GM21825 (cell line): Measurements from ENCODE around the gene LTBP2.

Experiments
- ATAC-seq: cut with Tn5 transposase; IDR thresholded peaks from one replicate; pipeline ENCODE4 v1.9.1; 2021; ENCODE audit warnings: mild to moderate bottlenecking, moderate library complexity; ENCODE audit not compliant: unreplicated experiment

Gene LTBP2

DNA sequence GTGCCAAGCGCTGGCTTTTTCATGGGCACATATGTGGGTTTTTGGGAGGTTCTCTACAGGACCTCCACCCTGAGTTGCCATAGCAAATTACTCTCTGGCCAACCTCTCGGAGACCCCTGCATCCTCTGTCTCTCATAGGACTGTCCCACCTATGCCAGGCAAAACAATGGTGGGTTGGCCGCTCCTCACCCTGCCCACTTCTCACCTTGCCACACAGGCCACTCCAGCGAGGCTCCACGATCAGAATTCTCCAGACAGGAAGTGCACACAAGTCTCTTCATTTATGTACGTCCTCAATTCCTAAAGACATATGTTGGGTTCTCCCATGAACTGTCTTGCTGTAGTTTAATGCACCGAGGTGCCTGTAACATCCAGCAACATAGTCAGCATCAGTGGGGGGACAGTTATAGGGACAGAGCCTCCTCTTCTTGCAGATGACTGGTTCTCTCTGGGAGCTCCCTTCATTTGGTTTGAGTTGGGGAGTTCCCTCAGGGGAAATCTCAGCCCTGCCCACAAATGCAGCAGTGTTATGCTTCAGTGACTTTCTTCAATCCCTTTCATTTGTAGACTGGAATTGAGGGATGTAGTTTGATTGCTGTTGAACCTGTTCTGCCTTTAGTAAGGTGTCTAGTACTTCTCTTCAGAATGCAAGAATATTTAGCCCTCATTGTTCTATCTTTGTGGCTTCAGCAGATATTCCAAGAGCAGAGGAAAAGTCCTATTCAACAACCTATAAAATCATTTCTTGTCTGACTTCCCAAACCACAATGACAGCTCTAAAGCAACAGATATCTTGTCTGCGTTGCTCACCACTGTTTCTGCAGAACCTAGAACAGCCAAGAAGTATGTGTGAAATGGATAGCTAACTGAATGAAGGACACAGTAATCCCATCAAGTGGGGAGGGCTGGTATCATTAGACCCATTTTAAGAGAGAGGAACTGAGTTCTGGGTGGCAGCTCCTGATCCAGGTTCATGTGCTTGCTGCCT lies 2.8 kb upstream of the LTBP2 start:
- ATAC-seq, result no peak

DNA sequence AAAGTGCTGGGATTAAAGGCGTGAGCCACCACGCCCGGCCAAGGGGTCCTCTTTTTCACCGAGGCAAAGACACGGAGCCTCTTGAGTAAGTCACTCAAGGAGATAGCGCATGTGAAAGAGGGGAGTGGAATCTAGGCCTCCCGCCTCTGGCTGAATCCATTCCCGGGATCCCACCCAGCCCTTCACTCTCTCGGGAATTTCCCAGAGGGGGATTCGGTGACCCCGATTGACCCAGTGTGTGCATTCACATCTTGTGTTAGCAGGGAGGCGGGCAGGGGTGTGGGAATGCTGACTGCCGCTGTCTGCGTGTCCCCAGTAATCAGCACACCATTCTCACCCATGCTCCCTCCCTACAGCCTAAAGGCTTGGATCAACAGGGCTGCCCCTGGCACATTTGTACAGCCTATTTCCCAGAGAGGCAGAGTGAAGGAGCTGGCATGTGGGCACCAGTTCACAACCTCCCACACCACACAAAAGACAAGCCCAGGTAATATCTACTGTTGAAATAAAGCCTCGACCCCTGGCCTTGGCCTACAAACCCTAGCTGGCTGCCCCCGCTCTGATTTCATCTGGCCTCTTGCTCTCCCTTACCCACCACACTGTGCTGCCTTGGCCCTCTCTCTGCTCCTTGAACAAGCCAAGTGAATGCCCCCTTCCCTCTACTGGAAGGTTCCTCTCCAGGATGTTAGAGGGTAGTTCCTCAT lies 1.3 kb upstream of the LTBP2 start:
- ATAC-seq, result no peak

DNA sequence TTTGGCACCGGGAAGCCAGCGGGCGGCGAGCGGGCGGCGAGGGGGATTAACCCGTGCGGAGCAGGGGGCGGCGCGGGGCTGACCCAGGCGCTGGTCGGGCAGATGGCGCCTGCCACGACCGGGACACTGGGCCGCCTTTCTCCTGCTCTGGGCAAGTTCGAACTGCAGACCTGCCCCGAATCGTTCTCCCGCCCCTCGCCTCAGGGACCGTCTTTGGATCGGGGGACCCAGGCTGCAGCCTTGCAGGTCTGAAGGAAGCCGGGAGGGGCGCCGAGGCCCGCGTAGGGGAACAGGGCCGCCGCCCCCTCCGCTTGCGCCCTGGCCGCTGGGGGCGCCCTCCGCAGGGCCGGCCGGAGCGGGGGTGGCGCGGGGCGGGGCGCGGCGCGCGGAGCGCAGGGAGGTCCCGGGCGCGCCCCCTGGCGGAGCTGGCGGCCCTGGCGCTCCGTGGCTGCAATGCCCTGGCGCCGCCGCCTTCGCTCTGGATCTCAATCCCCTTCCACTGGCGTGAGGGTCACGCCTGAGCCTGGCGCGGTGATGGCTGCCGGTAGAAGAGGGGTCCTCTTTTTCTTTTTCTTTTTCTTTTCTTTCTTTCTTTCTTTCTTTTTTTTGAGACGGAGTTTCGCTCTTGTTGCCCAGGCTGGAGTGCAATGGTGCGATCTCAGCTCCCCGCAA lies 449 bp upstream of the LTBP2 start:
- no peak for ATAC-seq

DNA sequence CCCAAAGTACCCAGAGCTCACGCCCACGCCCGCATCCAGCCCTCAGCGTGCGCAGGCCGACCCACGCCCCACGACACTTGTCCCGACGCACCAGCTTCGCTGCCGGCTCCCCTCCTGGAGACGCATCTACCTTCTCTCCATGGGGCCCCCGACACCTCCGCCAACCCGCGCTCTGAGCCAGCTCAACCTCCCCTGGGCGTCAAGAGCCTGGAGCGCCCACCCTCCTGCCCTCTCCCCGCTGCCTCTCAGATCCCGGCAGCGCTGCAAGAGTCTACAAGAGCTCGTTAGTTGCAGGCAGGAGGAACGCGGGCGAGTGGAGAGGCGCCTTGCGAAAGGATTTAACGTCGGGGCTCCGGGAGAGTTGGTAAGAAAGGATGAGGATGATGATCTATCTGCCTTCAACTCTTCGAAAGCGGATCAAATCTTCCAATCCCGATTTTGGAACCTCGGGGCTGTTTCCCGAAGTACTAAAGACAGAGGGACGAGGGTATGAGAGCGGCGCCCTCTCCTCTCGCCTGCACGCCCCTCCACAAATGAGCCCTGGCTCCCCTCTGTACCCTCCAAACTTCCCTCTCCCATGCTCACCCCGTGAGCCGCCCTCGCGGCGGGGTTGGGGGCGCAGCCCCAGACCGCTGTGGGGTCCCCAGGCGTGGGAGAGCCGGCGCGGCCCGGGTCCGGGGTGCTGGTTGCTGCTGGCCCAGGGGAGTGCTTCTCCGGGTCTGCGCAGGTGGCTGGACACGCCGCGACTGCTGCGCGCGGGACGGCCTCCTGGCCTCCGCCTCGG lies 979 bp downstream of the LTBP2 start:
- ATAC-seq, result no peak

DNA sequence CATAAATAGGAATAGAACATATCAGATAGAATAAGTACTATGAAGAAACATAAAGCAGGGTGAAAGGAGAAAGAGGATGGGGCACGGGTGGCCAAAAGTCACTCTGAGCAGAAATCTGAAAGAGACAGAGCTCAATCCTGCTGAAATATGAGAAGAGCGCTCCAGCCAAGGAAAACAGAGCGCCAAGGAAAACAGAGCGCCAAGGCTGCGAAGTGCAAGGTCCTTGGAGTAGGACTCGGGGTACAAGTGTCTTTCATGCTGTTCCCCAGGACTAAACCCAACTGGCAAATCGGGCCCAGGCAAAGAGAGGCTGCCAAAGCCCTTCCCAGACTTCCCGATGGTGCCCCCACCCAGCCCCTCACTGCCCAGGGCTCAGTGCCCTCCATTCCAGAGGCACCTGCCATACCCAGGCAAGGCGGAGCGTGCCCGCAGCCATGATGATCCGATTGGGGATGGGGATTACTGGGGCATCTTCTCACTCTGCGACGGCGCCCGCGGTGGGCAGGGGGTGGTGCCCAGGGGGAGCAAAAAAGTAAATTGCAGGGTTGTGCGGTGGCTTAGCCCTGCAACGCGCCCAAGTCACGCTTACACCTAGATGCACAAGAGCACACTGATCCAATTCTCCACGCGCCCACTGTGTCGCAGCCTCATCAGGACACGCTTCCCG lies 1.7 kb downstream of the LTBP2 start:
- ATAC-seq, result no peak

DNA sequence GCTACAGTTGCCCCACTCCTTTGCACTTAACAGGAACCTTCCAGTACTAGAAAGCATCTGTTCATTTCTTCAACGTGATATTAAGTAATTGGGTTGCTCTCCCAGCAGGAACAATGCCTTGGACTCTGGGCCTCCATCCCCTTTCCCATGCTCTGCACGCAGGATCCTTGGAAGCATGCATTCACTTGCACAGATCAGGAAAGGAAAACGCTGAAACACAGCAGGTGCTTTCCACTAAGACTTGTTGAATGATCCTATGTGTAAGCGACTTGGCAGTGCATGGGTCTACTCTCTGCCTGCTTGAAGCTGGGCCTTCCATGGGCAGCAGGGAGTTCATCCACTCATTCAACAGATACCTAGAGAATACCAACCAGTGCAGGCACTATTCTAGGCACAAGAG lies 2.3 kb downstream of the LTBP2 start:
- ATAC-seq, result no peak

DNA sequence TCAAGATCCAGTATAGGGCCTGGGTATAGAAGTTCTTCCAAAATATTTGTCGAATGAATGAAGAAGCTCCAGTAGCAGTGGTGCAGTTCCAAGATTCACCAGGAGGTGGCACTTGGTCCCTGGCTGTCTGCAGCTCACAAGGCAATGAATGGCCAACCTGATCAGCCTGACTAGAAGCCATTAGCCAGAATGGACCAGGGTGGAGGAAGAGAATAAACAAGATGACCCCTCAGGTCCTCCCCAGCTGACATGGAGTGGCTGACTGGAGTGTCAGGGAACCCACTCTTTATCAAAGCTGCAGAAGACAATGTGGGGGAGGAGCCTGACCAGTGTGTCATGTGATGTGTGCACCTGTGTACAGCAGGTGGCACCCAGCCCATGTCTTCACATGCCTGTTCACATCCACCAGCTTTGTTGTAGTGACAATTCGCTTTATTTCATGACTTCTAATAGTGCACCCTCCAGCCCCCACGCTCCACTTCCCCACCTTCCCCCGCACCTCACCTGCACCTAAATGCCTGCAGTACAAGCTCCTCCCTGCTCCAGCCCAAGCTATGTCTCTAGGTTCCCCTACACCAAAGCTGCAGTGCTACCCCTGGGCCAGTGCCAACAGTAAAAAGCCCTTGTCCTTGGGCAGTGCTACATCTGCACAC lies 3.0 kb downstream of the LTBP2 start:
- no peak for ATAC-seq

DNA sequence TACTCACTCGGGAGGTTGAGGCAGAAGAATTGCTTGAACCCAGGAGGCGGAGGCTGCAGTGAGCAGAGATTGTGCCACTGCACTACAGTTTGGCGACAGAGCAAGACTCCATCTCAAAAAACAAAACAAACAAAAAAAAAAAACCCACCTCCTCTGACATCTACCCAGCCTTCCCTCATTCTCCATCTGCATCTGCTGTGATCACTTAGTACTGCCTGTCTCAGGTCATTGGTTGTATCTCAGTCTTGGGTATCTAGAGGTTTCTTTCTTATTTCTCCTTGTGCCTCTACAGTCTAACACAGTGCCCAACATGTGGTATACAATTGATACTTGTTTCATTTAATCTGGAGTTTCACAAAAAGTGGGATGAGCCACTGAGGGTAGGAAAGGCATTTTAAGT lies 5.3 kb downstream of the LTBP2 start:
- ATAC-seq, result no peak

DNA sequence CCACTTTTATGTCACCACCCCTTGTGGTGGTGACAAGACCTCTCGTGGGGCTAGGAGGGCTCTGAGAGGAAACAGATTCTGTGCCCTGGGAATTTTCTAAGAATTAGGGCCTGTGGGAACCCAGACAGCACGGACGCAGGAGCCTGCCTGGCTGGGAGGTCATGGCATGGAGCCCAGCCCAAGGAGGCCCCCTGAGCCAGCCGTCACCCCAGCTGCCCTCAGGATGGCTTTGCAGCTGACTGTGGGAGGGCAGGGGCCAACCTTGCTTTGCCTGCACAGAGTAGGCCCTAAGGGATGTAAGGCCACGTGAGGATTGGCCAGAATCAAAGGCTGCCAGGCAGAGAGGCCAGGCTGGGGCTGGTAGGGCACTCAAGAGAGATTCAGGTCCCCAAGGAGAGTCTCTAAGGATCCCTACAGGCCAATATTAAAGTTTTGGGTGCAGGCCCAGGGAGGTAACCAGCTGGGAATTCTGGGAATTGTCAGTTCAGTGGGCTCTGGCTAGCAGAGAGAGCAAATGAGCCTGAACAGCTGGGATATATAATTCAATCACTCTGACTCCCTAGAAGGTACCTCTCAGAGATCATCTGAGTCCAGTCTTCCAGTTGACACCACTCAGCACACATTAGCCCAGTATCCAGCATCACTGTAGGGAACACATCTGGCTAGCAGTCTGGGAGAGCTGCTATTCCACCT lies 6.4 kb downstream of the LTBP2 start:
- ATAC-seq, result no peak

DNA sequence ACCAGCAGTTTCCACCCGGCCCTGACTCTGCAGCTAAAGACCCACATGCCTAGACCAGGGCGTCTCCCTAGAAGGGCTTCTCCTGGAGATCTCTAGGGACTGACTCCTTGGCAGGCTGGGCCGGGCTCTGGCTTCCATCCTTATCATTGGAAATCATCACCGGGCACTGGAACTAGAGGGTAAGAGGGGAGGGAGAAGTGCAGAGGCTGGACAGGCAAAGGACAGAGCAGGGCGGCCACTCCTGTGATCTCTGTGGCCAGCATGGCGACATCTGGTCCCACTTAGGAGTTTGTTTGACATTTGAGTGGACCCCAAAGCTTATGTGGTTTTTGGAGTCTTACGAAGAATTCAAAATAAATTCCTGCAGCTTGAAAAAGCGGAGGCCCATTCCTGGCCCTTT lies 7.1 kb downstream of the LTBP2 start:
- ATAC-seq, result no peak

DNA sequence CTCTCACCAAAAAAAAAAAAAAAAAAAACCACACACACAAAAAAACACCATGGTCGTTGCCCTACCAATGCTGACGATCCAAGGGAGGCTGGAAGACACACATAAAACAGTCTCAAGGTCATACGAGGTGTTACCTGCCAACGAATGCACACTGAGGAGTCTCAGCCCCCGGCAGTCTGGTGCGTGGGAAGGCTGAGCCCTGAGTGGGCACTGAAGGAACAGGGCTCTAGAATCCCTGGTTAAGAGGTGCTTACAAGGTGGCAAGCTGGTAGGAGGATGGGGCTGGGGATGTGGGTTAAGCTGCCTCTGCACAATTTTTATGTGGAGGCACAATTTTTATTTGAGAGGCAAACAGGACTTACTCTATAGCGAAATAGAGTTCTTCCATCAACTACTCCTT lies 7.9 kb downstream of the LTBP2 start:
- no peak for ATAC-seq

DNA sequence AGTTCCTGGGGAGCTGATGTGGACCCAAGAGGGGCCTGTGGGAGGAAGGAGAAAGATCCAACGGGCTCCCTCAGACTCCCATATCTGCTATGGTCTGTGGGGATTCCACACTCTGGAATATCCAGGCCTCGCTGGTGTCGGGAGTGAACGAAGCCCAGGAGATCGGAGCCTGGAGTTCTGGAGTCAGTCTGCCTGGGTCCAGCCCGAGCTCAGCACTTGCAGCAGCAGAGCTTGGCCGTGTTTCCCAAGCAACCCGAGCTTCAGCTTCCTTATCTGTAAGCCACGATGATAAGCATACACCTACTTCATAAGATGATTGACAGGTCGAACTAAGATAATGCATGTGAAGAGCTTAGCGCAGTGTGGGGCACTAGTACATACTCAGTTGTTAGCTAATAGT lies 10.1 kb downstream of the LTBP2 start:
- ATAC-seq, result no peak

DNA sequence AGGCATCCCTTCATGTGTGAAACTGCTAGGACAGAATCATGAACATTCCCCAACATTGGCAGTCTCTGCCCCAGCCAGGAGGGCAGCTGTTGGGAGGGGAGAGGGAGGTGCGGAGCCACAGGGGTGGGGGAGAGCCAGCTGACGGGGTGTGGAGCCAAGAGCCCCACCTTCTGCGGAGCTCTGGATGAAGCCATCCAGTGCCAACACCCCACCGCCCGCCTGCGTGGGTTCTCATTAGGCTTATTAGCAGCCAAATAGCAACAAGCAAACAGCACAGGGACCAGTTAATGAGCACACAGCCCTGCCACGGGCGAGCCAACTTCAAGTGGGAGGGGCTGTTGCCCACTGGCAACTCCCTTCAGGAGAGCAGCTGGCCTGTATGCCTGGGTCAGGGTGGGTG lies 12.1 kb downstream of the LTBP2 start:
- ATAC-seq, result no peak

DNA sequence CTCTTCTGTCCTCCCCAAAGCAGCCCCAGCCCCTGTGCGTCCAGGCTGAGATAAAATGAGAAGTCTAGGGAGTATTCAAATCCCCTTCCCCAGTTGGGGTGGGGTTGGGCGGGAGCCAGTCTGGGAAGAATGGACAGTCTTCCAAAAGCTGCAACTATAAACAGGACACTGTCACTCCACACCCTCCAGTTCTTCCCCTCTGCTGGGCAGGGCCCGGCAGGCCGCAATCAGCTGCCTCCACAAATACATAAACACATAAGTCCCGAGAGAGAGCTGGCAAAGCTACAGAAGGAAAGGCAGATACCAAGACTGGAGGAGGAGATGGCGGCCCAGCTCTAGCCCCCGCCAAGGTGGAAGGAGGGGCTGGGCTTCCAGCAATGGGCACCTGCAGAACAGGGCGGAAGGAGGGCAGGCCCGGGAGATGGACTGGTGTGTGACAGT lies 12.7 kb downstream of the LTBP2 start:
- no peak for ATAC-seq

DNA sequence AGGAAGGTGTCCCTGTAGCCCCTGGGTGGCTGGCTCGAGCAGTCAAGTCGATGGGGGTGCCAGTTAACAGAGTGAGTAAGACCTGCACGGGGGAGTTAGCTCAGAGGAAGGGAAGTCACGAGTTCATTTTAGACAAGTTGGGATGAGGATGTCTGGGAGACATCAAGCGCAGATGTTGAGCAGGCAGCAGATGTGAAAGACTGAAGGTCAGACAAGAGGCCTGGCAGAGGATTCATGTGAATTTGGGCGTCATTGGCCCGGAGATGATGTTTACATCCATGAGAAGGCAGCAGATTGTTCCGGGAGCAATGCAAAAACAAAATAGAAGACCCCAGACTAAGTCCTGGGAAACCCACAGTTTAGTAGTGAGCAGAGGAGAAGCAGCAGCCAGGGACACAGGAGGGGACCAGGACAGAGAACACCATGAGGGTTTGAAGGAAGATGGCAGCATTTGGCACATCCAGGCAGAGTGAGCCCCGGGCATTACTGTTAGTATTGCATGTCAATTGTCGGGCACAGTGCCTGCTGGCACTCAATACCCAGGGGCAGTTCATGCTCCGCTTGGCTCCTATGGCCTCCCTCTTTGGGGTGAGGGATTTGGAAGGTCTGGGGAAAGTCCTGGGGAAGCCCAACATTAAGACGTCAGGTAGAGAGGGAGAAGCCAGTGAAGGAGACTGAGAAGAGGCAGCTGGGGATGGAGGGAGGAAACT lies 15.1 kb downstream of the LTBP2 start:
- ATAC-seq, result no peak

DNA sequence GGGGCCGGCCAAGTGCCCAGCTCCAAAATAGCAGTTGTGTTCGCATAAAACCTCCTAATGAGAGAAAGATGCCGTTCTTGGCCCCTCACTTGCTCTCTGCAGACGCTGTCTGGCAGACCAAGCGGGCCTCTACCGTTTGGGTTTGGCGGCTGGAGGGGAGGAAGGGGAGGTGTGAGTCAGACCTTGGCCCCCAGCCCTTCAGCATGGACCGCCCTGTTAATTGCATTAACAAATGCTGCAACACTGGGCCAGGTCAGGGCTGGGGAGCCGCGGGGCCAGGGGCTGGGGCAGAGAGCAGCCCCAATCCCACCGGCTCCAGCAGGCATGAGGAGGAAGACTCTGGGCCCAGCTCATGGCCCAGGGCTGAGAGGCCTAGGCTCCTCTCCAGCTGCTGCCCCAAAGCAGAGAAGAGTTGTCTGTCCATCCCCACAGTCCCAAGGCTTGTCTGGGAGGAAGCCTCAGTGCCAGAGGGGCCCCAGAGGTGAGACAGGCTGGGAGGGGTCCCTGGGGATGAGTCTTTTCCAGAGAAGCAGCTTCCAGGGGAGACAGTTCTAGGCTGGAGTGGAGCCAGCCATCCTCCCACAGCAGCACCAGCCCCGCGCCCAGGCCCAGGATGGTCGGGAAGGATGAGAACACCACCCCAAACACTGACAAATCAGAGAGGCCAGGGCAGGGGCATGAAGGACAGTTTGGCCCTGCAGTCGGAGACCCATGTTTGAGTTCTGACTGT lies 16.9 kb downstream of the LTBP2 start:
- ATAC-seq, result no peak

DNA sequence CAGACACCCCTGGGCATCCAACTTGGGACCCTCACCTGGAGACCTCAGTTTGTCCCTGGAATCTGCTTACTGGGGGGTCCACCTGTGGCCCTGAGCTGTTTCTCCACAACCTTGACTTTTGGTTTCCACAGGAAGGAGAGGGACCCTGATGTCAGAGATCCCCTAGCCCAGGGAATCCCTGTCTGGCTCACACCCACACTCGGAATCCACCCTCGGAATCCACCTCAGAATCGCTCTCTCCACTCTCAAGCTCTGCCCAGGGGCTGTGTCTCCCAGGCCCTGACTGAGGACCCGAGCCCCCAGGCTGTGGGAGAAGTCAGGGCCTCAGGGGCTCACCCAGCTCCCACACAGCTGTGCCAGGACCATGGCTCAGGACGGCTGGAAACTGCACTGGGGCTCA lies 17.4 kb downstream of the LTBP2 start:
- ATAC-seq, result no peak

DNA sequence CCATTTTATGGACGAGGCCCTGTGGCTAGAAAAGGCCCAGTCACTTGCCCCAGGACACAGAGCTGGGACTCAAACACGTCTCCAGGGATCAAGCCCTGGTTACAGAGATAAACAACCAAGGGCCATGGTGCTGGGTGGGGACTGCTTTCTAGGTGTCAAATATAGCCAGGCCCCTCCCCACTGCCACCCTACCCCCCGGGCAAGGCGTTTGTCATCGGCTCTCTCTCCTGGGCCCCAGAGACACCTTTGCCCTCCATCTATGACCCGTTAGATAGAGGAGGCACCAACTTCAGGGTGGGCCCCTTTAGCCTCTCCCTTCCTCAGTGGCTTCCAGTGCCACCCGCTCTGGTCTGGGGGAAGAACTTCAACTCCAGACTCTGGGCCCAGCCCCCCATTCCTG lies 18.0 kb downstream of the LTBP2 start:
- ATAC-seq, result no peak
